Fibroblast of peridontal ligament (primary cell): ENCODE results near the gene HOXD3.

ENCODE experiments used
- DNase-seq: peaks from one replicate; pipeline ENCODE4 v3.0.0-alpha.2; 2010; ENCODE audit errors: extremely low read depth

HOXD3 gene

GRCh38 chr2:176156807-176157498 is at the start of gene HOXD3:
HOXD3 (plus strand) TSS chr2:176157307; CDS start chr2:176169115, 11,808 bp downstream.
- DNase-seq = no peak

GRCh38 chr2:176107731-176108181 is 49.4 kb upstream of the HOXD3 start:
- DNase-seq = no peak

DNA sequence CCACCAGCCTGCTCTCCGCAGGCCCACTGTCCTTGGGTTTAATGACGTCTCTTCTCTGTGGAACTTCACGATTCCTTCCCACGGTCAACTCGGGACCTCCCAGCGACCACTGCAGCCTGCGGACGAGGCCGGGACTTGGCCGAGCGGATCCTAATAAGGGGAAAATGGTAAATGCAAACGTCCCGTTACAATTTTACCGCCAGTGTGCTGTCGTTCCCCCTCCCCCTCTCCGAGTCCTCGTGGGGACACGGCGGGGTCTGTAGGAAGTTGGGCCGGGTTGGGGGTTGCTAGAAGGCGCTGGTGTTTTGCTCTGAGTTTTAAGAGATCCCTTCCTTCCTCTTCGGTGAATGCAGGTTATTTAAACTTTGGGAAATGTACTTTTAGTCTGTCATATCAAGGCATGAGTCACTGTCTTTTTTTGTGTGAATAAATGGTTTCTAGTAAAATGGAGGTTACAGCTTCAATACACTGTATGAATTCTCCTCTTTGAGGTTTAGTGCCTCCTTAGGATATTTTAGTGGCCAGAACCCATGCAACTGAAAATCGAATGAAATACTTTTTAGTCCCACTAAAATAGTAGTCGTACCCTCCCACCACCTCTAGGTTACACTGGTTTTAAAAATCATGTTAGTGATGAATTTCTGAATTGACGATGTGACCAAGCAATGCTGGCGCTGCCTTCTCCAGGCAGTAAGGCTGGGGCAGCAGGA is 47.8 kb upstream of the HOXD3 start:
- no peak for DNase-seq

GRCh38 chr2:176109946-176110345 is 47.2 kb upstream of the HOXD3 start:
- DNase-seq = no peak

GRCh38 chr2:176110415-176111308 is 46.4 kb upstream of the HOXD3 start:
- DNase-seq = no peak

GRCh38 chr2:176111309-176111663 is 45.8 kb upstream of the HOXD3 start:
- DNase-seq = no peak

DNA sequence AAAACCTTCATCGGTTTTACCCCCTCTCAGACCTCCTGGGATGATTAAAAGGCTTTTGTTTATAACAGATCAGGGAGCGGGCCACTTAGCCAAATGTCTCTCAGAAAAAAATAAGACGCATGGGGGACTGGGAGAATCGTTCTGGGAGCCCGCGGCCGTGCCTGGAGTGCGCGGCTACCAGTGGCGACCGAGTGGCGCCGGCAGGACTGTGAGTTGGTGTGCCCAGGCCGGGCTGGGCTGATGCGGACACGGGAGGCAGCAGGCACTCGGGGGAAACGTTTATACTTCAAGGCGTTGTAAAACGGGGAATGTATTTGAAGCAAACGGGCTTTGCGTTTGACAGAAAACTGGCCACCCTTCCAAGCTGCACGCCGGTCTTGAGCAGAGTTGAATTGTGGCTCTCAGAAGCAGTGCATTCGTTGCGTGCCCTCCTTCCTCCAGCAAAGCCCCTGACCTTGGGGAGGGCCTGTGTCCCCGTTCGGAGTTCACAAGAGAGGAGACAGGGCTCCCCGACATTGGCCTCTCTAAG is 45.2 kb upstream of the HOXD3 start:
- DNase-seq = no peak

GRCh38 chr2:176112375-176113302 is 44.5 kb upstream of the HOXD3 start:
- no peak for DNase-seq

- DNase-seq = no peak
These were observed 42.8 kb upstream of the HOXD3 start for GRCh38 chr2:176114120-176114929.

DNA sequence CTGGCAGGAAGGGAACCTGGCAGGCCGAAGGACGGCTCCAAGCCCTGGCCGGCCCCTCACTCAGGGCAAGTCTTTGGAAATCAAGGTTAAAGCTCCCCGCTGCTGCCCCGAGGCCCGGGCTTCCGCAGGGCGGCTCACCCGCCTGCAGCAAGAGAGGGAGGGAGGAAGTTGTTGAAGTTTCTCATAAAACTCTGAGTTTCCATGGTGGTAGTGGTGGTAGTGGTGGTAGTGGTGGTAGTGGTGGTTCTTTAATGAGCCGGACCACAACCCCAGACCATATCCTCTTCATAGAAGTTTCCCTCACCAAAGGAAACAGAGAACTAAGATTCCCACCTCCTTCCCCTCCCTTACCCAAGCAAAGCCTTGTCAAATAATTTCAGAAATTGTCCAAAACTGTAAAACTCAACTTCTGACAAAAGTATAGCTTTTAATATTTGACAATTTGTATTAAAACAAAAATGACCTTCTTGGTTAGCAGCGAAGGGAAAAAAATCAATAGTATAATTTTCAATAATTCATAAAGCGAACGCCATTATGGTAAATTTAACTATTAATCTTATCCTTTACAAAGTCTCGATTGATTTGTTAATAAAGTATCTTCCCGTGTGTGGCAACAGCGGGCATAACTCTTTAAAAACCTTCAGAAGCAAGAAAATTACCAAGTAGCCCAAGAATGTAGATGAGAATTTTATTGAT is 42.0 kb upstream of the HOXD3 start:
- DNase-seq = no peak

DNA sequence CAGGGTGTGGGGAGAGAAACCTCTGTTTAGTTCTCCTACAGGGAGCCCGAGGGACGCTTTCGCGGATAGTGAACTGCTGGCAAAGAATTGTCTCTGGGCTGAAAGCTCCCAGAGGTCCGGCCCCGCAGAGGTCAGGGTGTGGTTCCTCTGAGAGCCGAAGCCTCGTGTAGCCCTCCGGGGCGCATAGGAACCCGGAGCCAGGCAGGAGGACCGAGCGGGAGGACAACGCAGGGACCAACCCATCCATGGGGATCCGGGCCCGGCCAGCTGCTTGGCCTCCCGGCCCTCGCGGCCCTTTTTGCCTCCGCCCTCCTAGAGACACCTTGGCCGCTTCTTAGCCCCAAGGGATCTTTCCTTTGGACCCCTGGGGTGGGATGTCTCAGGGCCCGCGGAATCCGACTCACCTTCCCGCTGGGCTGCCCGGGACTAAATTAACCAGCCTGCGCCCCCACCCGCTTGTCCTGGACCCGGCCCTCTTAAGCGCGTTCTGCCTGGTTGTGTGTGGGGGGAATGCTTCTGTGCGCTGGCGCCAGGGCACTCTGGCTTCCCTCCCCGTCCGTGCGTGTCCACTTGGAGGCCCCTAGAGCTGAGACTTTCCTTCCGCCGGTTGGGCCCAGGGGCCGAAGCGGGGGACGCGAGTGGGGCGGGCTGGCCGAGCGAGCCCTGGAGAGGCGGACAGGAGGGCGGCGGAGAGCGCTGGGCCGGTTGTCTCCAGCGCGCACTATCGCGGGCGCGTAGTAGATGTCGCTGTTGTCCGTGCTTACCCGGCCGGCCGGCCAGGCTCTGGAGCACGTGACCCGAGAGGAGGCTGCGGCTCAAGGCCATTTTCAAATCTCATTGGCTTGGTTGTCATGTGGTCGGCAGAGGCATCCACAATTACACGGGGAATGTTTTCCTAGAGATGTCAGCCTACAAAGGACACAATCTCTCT is 41.0 kb upstream of the HOXD3 start, which contains the start of gene HOXD10:
Gene HOXD10 (plus strand): TSS at position 896 of the 931 bp plus-strand sequence. CDS start 56 bp downstream, outside the sequence.
- DNase-seq = no peak

DNA sequence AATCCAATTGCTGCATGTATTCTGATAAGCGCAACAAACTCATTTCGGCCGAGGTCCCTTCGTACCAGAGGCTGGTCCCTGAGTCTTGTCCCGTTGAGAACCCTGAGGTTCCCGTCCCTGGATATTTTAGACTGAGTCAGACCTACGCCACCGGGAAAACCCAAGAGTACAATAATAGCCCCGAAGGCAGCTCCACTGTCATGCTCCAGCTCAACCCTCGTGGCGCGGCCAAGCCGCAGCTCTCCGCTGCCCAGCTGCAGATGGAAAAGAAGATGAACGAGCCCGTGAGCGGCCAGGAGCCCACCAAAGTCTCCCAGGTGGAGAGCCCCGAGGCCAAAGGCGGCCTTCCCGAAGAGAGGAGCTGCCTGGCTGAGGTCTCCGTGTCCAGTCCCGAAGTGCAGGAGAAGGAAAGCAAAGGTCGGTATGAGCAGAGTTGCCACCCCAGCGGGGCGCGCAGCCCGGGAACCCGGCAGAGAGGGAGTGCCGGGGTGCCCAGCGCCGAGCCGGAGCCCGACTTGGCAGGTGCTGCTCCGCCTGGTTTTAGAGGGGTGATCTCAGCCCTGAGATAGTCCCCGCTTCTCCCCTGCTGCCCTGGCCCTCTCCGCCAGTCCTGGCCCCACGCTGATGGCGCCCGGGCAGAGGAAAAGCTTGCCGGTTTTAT is 39.8 kb upstream of the HOXD3 start:
- DNase-seq = no peak

- DNase-seq = no peak
These were observed 39.2 kb upstream of the HOXD3 start for GRCh38 chr2:176117823-176118371.

DNA sequence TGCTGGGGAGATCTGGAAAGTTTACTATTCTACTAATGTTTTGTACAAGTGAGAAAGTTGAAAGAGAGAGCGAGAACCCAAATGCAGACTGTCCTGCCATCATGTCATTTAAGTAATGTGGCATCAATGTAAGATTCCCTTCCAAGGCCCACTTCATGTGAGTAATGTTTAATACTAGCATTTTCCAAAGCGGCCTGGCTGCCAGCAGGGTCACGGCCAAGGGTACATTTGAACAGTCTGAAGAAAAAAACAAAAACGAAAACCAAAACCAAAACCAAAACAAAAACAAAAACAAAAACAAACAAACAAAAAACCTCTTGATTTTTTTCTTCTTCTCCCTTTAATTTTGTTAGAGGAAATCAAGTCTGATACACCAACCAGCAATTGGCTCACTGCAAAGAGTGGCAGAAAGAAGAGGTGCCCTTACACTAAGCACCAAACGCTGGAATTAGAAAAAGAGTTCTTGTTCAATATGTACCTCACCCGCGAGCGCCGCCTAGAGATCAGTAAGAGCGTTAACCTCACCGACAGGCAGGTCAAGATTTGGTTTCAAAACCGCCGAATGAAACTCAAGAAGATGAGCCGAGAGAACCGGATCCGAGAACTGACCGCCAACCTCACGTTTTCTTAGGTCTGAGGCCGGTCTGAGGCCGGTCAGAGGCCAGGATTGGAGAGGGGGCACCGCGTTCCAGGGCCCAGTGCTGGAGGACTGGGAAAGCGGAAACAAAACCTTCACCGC is 38.3 kb upstream of the HOXD3 start:
- DNase-seq = no peak

DNA sequence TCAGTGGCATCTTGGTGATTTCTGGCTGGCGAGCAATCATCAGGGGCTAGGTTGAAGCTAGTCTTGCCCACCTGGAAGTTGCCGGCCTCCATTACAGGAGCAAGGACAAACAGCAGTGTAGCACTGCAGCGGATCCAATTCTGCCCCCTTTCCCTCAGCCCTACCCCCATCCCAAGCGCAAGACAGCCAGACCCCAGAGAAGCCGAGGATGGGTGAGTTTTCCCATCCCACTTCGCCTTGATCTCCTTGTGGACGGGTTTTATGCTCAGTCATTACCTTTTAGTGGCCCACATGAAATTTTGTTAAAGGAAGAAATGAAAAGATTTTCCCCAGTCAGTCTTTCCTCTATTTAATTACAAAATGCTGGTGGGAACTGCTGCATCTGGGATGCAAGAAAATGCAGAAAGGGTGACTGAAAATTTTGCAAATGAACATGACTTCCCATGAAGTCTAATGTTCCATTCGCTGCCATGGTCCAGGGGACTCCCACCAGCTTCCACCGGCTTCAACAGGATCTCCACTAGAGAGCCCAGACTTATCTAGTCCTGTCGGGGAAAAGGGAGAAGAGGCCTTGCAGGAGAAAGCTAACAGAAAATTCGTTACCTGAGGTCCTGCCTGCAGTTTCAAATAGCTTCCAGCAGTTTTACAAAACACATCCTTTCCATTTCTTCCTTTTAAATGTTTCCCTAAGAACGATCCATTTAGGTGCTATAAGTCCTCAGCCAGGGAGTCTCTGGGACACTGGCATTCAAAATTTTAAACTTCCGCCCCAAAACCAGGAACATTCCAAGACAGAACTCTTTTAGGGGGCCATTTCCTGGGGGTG is 36.5 kb upstream of the HOXD3 start:
- DNase-seq = no peak
